Measurements from ENCODE around the gene GBF1. TPM values are rescaled to one million over a fixed set of nuclear protein-coding genes. Genes with fewer than 3 reads are reported as not detected.

Gene GBF1
- total and polyA plus RNA-seq, 2 of the 13 experiments (the other 11 are each of a cell fraction or from before 2014, with no cell fraction given) = 17.1 to 21.9 TPM

DNA sequence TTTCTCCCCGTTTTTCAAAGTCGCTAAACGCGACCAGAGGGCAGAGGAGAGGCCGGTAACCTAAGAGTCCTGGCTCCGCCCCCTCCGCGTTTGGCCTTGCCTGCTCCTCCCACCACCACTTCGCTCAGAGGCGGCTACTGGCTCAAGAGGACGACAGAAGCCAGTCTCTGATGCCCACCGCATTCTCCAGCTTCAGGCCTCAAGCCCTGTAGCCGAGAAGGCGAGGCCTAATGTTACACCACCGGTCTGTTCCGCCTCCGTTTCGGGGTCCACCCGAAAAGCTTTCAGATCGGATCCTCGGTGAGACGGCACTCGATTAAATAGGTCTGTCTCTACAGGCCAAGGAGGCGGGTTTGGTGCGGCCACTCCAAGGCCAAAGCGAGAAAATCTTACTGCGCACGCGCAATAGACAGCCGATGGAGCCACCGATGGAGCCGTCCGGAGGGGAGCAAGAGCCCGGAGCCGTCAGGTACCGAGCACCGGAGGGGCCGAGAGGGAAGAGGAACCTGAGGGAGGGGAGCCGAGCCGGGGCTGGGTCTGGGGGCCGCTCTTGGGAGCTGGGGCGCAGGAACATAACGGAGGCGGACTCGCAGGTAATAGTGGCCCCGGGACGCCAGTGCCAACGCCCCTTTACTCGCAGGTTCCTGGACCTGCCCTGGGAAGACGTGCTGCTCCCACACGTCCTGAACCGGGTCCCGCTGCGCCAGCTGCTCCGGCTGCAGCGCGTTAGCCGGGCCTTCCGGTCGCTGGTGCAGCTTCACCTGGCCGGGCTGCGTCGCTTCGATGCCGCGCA is 175.6 kb downstream of the GBF1 start, which contains the start of gene FBXL15 (continued):
- TF ChIP-seq, protein P1, sequence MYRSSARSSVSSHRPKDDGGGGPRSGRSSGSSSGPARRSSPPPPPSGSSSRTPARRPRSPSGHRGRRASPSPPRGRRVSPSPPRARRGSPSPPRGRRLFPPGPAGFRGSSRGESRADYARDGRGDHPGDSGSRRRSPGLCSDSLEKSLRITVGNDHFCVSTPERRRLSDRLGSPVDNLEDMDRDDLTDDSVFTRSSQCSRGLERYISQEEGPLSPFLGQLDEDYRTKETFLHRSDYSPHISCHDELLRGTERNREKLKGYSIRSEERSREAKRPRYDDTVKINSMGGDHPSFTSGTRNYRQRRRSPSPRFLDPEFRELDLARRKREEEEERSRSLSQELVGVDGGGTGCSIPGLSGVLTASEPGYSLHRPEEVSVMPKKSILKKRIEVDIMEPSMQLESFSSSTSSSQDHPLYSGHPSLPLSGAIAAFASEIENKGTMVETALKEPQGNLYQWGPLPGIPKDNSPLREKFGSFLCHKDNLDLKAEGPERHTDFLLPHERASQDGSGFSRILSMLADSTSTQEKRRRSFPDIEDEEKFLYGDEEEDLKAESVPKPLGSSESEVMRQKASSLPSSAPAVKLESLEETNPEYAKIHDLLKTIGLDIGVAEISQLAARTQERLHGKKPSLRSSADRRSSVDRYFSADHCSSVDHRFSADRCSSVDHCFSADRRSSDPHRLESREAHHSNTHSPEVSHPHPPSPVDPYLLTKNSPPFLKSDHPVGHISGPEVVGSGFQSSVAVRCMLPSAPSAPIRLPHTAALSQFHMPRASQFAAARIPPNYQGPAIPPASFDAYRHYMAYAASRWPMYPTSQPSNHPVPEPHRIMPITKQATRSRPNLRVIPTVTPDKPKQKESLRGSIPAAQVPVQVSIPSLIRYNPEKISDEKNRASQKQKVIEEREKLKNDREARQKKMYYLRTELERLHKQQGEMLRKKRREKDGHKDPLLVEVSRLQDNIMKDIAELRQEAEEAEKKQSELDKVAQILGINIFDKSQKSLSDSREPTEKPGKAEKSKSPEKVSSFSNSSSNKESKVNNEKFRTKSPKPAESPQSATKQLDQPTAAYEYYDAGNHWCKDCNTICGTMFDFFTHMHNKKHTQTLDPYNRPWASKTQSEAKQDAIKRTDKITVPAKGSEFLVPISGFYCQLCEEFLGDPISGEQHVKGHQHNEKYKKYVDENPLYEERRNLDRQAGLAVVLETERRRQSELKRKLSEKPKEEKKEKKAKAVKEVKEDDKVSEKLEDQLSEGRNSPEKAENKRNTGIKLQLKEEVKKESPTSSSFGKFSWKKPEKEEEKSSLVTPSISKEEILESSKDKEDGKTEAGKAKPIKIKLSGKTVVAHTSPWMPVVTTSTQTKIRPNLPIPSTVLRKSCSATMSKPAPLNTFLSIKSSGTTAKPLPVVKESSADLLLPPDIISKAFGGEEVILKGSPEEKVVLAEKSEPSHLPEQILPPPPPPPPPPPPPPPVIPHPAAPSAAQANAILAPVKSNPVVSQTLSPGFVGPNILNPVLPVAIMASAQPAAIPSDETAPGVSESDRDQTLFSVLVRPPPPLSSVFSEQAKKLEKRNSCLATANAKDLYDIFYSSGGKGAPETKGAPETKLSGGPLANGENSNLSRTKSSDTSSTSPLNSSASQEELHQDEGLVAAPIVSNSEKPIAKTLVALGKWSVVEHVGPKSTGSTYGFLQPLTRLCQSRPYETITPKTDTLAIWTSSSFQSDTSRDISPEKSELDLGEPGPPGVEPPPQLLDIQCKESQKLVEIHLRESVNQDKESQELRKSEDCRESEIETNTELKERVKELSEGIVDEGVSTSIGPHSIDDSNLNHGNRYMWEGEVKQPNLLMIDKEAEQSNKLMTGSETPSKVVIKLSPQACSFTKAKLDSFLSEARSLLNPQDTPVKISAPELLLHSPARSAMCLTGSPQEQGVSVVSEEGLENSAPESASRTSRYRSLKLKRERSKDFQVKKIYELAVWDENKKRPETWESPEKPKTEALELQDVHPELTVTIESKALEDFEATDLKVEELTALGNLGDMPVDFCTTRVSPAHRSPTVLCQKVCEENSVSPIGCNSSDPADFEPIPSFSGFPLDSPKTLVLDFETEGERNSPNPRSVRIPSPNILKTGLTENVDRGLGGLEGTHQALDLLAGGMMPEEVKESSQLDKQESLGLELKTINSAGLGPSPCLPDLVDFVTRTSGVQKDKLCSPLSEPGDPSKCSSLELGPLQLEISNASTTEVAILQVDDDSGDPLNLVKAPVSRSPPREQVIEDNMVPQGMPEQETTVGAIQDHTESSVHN (CRISPR knock-in tag; IDR thresholded peaks at IDR 0.05) = no peak; the same call in 1 of the 2 replicates
- TF ChIP-seq ZNF30 (CRISPR knock-in tag; IDR thresholded peaks at IDR 0.05) = no peak
- no peak for TF ChIP-seq PHB2 (IDR thresholded peaks at IDR 0.05; ENCODE audit: partially characterized antibody)
- TF ChIP-seq, protein P2, sequence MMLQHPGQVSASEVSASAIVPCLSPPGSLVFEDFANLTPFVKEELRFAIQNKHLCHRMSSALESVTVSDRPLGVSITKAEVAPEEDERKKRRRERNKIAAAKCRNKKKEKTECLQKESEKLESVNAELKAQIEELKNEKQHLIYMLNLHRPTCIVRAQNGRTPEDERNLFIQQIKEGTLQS (CRISPR knock-in tag; IDR thresholded peaks at IDR 0.05) = no peak
- no peak for TF ChIP-seq ZFYVE20 (CRISPR knock-in tag; IDR thresholded peaks at IDR 0.05; ENCODE audit: borderline replicate concordance, low read depth)
- TF ChIP-seq ZSCAN22 (CRISPR knock-in tag; IDR thresholded peaks at IDR 0.05) = no peak; the same call in 1 of the 2 replicates
- TF ChIP-seq ZNF230 (CRISPR knock-in tag; IDR thresholded peaks at IDR 0.05) = no peak
- TF ChIP-seq ZNF33A (CRISPR knock-in tag; IDR thresholded peaks at IDR 0.05; ENCODE audit: borderline replicate concordance) = no peak
- TF ChIP-seq, protein P3, sequence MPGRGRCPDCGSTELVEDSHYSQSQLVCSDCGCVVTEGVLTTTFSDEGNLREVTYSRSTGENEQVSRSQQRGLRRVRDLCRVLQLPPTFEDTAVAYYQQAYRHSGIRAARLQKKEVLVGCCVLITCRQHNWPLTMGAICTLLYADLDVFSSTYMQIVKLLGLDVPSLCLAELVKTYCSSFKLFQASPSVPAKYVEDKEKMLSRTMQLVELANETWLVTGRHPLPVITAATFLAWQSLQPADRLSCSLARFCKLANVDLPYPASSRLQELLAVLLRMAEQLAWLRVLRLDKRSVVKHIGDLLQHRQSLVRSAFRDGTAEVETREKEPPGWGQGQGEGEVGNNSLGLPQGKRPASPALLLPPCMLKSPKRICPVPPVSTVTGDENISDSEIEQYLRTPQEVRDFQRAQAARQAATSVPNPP (CRISPR knock-in tag; IDR thresholded peaks at IDR 0.05) = no peak
- TF ChIP-seq ZBTB7B (CRISPR knock-in tag; IDR thresholded peaks at IDR 0.05) = 0 out of 2 replicates have a peak, but pooled peaks have one; percentile 54
- TF ChIP-seq RARG (CRISPR knock-in tag; IDR thresholded peaks at IDR 0.05; ENCODE audit: low read depth) = no peak; the same call in 1 of the 2 replicates
- TF ChIP-seq NONO (IDR thresholded peaks at IDR 0.05) = no peak
- TF ChIP-seq NONO (CRISPR knock-in tag; conservative IDR thresholded peaks at IDR 0.05) = peak; percentile 91
- TF ChIP-seq ZZZ3 (CRISPR knock-in tag; IDR thresholded peaks at IDR 0.05; ENCODE audit: borderline replicate concordance) = peak; percentile 21; the same call in 1 of the 2 replicates
- TF ChIP-seq ZNF589 (CRISPR knock-in tag; conservative IDR thresholded peaks at IDR 0.05) = no peak; the same call in 1 of the 2 replicates
- no peak for TF ChIP-seq ZNF562 (CRISPR knock-in tag; IDR thresholded peaks at IDR 0.05; ENCODE audit: borderline replicate concordance)
- TF ChIP-seq GLI4 (CRISPR knock-in tag; IDR thresholded peaks at IDR 0.05; ENCODE audit: borderline replicate concordance) = no peak
- TF ChIP-seq ZNF670 (CRISPR knock-in tag; IDR thresholded peaks at IDR 0.05; ENCODE audit: borderline replicate concordance) = peak; percentile 65; the same call in 1 of the 2 replicates
- no peak for TF ChIP-seq JUN (CRISPR knock-in tag; IDR thresholded peaks at IDR 0.05)
- TF ChIP-seq PITX1 (CRISPR knock-in tag; IDR thresholded peaks at IDR 0.05) = no peak
- peak; percentile 7; the same call in 1 of the 2 replicates for TF ChIP-seq NR2F2 (IDR thresholded peaks at IDR 0.05; ENCODE audit: borderline replicate concordance, low read depth)
